ENCODE measurements around the gene HSPB9. TPM values are rescaled to one million over a fixed set of nuclear protein-coding genes. Genes with fewer than 3 reads are reported as not detected.

HSPB9 gene
- total and polyA plus RNA-seq, 2 experiments from 2014 or later, result 0.34 TPM; not detected in 1

DNA sequence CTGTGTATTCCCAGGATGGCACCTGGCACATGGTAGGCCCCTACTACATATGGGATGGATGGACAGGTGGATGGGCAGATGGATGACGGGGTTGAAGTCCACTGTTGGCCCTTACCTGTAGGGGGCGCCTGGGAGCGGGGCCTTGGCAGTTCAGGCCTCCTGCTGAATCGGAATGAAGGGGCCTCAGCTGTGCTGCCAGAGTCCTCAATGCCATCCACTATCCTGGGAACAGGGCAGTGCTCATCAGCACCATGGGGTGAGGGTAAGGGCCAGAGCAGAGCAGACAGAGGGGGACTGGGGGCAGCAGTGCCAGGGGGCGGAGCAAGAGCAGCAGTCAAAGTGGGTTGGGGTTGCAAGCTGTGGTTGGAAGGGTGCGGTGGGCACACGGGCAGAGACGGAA is 40.5 kb downstream of the HSPB9 start:
- Histone ChIP-seq H3F3A (ENCODE audit: insufficient read depth) (no peaks in the 10 kb centered on the region), H3K9me2 (ENCODE audit: insufficient read depth) (no peaks in the 10 kb centered on the region), H3K36me3 (ENCODE audit: low read depth) (no peaks in the 10 kb centered on the region), H3K9me3 (ENCODE audit: low read depth) (no peaks in the 10 kb centered on the region), H3K27ac (no peak overlapping the region), H4K20me1 (ENCODE audit: insufficient read depth) (no peaks in the 10 kb centered on the region), H3K27me3 (replicated peaks; ENCODE audit: insufficient read depth) (no peaks in the 10 kb centered on the region), H3K4me1 (ENCODE audit: insufficient read depth) (no peaks in the 10 kb centered on the region), H3K9ac (no peak overlapping the region), H3K79me2 (ENCODE audit: insufficient read depth) (no peaks in the 10 kb centered on the region), H2AFZ (no peak overlapping the region), H3K4me2 (ENCODE audit: unreplicated experiment) (no peak overlapping the region), H3K4me3 (no peak overlapping the region)
- TF ChIP-seq EZH2phosphoT487 (IDR thresholded peaks at IDR 0.05; ENCODE audit: insufficient read depth, low read depth), result no peak
- TF ChIP-seq EZH2 (IDR thresholded peaks at IDR 0.05; ENCODE audit: insufficient read depth, poor library complexity, severe bottlenecking), result no peak
- WGBS, 2 experiments (ENCODE audit: low coverage in 1 of 2, low lambda C conversion rate in 2 of 2, missing lambda C conversion rate in 2 of 2), result 35 to 52% methylated on average over 4 to 8 of the region's 8 CpGs
- in situ Hi-C loops (cut with MboI), result no loop called here
- DNase-seq, result no peak

DNA sequence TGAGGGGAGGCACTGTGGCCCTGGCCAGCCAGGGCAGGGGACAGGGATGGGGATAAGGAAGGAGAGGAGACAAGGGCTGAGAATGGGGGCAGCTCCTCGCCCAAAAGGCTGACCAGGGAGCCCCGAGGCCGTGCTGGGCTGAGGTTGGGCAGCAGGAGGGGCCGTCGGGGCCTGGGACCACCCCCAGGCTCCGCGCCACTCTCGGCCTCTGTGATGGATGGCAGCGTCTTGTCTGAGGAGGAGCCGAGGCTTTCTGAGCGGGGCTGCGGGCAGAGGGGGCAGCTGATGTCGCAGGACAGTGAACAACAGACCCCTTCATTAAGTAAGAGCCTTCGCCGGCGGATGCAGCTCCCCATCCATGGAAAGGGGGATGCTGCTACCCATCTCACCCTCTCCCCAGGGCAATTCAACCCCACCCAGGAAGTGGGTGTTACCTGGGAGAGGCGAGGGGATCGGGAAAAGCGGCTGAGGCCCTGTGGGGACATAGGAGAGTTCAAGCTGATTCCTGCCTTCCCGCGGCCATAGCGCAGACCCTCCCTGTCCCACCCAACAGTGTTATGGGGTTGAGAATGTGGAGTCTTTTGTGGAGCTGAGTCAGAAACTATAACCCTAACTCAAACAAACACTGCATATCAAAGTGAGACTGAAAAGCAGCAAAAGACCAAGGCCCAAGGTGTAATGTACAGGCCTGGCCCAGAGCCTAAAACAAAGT is 41.2 kb downstream of the HSPB9 start:
- H3K4me1 ChIP-seq (ENCODE audit: insufficient read depth), result no peaks in the 10 kb centered on the region
- DNase-seq, result no peak
- no peak overlapping the region for H2AFZ ChIP-seq
- H3K27ac ChIP-seq, result no peak overlapping the region
- no peaks in the 10 kb centered on the region for H3K79me2 ChIP-seq (ENCODE audit: insufficient read depth)
- in situ Hi-C loops (cut with MboI), result no loop called here
- H3K27me3 ChIP-seq (replicated peaks; ENCODE audit: insufficient read depth), result no peaks in the 10 kb centered on the region
- 44 to 46% methylated on average over 19 to 22 of the region's 22 CpGs for WGBS, 2 experiments (ENCODE audit: low coverage in 1 of 2, low lambda C conversion rate in 2 of 2, missing lambda C conversion rate in 2 of 2)
- no peak for TF ChIP-seq EZH2phosphoT487 (IDR thresholded peaks at IDR 0.05; ENCODE audit: insufficient read depth, low read depth)
- no peak for TF ChIP-seq EZH2 (IDR thresholded peaks at IDR 0.05; ENCODE audit: insufficient read depth, poor library complexity, severe bottlenecking)
- no peaks in the 10 kb centered on the region for H3K9me2 ChIP-seq (ENCODE audit: insufficient read depth)
- H3K36me3 ChIP-seq (ENCODE audit: low read depth), result no peaks in the 10 kb centered on the region
- no peaks in the 10 kb centered on the region for H3F3A ChIP-seq (ENCODE audit: insufficient read depth)
- no peak overlapping the region for H3K9ac ChIP-seq
- no peaks in the 10 kb centered on the region for H4K20me1 ChIP-seq (ENCODE audit: insufficient read depth)
- no peak overlapping the region for H3K4me2 ChIP-seq (ENCODE audit: unreplicated experiment)
- no peak overlapping the region for H3K4me3 ChIP-seq
- H3K9me3 ChIP-seq (ENCODE audit: low read depth), result no peaks in the 10 kb centered on the region

DNA sequence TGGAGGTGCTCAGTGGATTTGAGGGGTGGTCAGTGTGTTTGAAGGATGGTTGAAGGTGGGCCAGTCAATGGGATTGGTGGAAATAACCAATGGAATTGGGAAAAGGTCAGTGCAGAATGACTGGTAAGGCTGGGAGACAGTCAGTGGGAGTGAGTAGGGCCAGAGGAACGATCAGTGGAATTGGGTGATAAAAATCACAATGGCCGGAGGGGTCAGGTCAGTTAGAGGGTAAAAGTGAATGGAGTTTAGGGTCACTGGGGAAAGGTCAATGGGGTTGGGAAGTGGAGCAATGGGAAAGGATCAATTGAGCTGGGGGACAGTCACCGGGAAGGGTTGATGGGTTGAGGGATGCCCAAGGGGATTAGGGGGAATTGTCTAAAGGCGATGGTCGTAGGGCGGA is 43.1 kb downstream of the HSPB9 start:
- Histone ChIP-seq H4K20me1 (ENCODE audit: insufficient read depth) (no peaks in the 10 kb centered on the region), H3K79me2 (ENCODE audit: insufficient read depth) (no peaks in the 10 kb centered on the region), H3K27me3 (replicated peaks; ENCODE audit: insufficient read depth) (no peaks in the 10 kb centered on the region), H3F3A (ENCODE audit: insufficient read depth) (no peaks in the 10 kb centered on the region), H2AFZ (no peak overlapping the region), H3K4me3 (no peak overlapping the region), H3K4me2 (ENCODE audit: unreplicated experiment) (no peak overlapping the region), H3K9me2 (ENCODE audit: insufficient read depth) (no peaks in the 10 kb centered on the region), H3K27ac (no peak overlapping the region), H3K36me3 (ENCODE audit: low read depth) (no peaks in the 10 kb centered on the region), H3K9me3 (ENCODE audit: low read depth) (no peaks in the 10 kb centered on the region), H3K9ac (no peak overlapping the region), H3K4me1 (ENCODE audit: insufficient read depth) (no peaks in the 10 kb centered on the region)
- DNase-seq, result no peak
- TF ChIP-seq EZH2phosphoT487 (IDR thresholded peaks at IDR 0.05; ENCODE audit: insufficient read depth, low read depth) (no peak), EZH2 (IDR thresholded peaks at IDR 0.05; ENCODE audit: insufficient read depth, poor library complexity, severe bottlenecking) (no peak)
- 75 to 84% methylated on average over 5 to 6 of the region's 6 CpGs for WGBS, 2 experiments (ENCODE audit: low coverage in 1 of 2, low lambda C conversion rate in 2 of 2, missing lambda C conversion rate in 2 of 2)
- in situ Hi-C loops (cut with MboI), result no loop called here

DNA sequence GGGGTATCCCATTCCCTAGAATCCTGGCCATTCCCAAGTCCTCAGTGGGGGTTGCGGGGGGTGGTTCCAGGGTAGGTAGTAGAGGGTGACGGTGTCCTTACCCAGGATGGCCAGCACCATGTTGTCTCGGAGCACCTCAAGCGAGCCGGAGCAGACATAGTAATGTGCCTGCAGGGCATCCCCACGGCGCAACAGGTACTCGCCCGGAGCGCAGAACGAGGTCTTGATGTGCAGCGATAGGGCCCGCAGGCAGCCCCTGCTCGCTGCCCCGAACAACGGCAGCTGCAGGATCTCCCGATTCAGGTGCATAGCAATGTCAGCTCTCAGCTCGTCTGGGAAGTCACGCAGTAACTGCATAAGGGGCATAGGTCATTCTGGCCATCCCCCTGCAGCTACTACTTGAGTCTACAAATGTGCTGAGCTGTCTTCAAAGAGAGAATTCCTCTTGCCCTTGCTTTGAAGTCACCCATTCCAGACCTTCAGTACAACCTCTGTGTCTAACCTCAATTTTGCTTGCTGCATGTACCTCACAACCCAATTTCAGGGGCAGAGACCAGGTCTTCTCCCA is 43.7 kb downstream of the HSPB9 start:
- in situ Hi-C loops (cut with MboI), result no loop called here
- Histone ChIP-seq H3K79me2 (ENCODE audit: insufficient read depth) (no peaks in the 10 kb centered on the region), H3K9me2 (ENCODE audit: insufficient read depth) (no peaks in the 10 kb centered on the region), H3K9me3 (ENCODE audit: low read depth) (no peaks in the 10 kb centered on the region), H3K27me3 (replicated peaks; ENCODE audit: insufficient read depth) (no peaks in the 10 kb centered on the region), H3K9ac (no peak overlapping the region), H4K20me1 (ENCODE audit: insufficient read depth) (no peaks in the 10 kb centered on the region), H3K27ac (no peak overlapping the region), H3K4me2 (ENCODE audit: unreplicated experiment) (no peak overlapping the region), H3K36me3 (ENCODE audit: low read depth) (no peaks in the 10 kb centered on the region), H3K4me1 (ENCODE audit: insufficient read depth) (no peaks in the 10 kb centered on the region), H3F3A (ENCODE audit: insufficient read depth) (no peaks in the 10 kb centered on the region), H3K4me3 (no peak overlapping the region), H2AFZ (no peak overlapping the region)
- WGBS, 2 experiments (ENCODE audit: low coverage in 1 of 2, low lambda C conversion rate in 2 of 2, missing lambda C conversion rate in 2 of 2), result 86 to 90% methylated on average over 19 of the region's 19 CpGs
- no peak for TF ChIP-seq EZH2phosphoT487 (IDR thresholded peaks at IDR 0.05; ENCODE audit: insufficient read depth, low read depth)
- TF ChIP-seq EZH2 (IDR thresholded peaks at IDR 0.05; ENCODE audit: insufficient read depth, poor library complexity, severe bottlenecking), result no peak
- no peak for DNase-seq
